ENCODE results near the gene IL17D. TPM values are rescaled to one million over a fixed set of nuclear protein-coding genes. Genes with fewer than 3 reads are reported as not detected.
"Not testable (repeated sequence)": the region's sequence is repeated elsewhere in the genome, so short reads cannot be mapped to it uniquely, and the experiment has no call there.

The IL17D gene, protein sequence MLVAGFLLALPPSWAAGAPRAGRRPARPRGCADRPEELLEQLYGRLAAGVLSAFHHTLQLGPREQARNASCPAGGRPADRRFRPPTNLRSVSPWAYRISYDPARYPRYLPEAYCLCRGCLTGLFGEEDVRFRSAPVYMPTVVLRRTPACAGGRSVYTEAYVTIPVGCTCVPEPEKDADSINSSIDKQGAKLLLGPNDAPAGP
- polyA plus RNA-seq = under 1 TPM; 0.30 to 0.66 (median 0.32) TPM

DNA sequence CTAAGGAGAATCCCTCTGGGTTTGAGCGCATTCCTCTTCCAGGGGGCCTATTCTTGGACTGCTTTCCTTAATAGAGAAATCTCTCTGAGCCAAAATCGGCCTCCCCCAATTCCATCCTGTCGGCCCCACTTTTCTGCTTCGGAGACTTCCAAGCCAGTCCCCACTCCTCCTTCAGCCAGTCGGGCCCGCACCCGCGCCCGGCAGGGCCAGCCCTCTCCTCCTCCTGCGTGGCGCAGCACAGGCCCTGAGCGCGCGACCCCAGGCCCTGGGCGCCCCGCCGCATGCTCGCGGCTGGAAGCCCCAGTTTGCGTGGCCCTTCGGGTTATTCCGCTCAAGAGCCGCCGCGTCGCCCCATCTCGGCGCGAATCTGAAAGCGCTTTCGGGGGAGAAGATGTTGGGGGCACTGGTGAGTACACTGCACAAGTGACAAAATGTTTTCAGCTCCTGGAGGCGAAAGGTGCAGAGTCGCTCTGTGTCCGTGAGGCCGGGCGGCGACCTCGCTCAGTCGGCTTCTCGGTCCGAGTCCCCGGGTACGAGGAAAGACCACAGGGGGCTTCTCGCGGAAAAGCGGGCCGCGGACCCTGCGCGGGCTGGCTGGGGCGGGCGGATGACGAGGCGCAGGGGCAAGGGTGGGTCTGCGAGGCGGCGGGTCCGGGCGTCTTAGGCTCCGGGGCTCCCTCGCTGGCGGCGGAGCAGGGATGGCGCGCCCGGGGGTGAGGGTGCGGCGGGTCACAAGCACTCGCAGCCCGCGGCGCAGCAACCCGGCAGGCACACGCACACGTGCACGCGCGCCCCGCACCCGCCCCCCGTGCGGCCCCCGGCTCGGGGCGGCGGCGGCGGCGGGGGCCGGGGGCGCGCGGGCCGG lies at the start of gene IL17D:
Gene IL17D (plus strand): TSS at position 785 of the 865 bp plus-strand sequence. CDS start 303 bp downstream, outside the sequence.
- Mint-ChIP-seq H3K27me3 (ENCODE audit: low read depth in 3 of 3) (peaks cover 7 to 20% (median 9%) of the 10 kb centered on the region in 3 donors), H3K9me3 (peaks cover 0 to 2% (median 0%) of the 10 kb centered on the region in 6 donors), H3K36me3 (no peaks in the 10 kb centered on the region), H3K4me1 (peaks cover 12 to 13% of the 10 kb centered on the region in 2 donors), H3K4me3 (peak within 1 kb of the TSS; percentile 83 to 93 (median 92)), H3K27ac (peak within 1 kb of the TSS in 5 of 6 donors; percentile 13 to 82 (median 60))
- DNase-seq = peak; percentile 37 to 47 (median 39)

DNA sequence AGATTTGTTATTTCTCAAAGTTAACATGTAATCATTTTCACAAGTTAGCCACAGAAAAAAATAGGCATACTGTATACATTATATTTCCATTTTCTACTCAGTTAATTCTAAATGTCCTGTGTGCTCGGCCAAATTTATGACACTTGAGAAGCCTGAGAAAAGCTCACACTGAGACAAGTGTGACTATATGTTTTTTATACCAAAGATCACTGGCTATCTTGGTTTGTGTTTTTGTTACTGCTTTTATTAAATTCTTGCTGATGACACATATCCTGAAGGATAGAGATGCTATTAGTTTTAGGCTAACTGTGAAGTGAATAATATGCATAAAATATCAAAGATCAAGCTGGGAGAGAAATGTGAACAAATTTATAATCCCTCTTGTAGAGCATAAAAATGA lies 49.3 kb upstream of the IL17D start:
- Mint-ChIP-seq H3K27me3 (ENCODE audit: low read depth in 3 of 3) (no peaks in the 10 kb centered on the region), H3K9me3 (no peaks in the 10 kb centered on the region), H3K36me3 (peaks cover 0 to 20% (median 3%) of the 10 kb centered on the region in 3 donors), H3K4me3 (no peak overlapping the region), H3K4me1 (peaks cover 0 to 4% of the 10 kb centered on the region in 2 donors), H3K27ac (no peak overlapping the region)
- DNase-seq = no peak

DNA sequence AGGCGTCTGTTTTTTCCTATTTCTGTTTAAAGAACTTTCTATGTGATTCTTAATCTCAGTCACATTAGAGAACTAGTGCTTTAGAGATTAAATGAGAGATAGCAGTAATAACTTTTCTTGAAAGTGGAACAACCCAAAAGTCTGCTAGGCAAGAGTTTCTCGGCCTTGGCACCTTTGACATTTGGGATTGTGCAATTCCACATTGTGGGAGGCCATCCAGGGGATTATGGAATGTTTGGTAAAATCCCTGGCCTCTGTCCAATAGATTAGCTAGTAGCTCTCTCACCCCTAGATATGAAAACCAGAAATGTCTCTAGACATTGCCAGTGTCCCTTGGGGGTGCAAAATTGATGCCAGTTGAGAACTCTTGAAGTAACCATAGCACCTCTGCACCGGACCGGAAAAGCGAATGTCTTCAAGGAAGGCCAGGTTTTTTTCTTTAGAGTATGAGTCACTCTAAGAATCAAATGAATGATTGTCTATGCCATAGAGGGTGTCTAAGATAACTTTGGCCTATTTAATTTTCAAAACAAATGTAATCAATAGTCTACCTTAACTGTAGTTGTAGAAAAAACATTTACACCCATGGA lies 45.0 kb upstream of the IL17D start:
- Mint-ChIP-seq H3K9me3 (no peaks in the 10 kb centered on the region), H3K36me3 (peaks cover 3 to 37% (median 9%) of the 10 kb centered on the region in 3 donors), H3K27ac (no peak overlapping the region)

DNA sequence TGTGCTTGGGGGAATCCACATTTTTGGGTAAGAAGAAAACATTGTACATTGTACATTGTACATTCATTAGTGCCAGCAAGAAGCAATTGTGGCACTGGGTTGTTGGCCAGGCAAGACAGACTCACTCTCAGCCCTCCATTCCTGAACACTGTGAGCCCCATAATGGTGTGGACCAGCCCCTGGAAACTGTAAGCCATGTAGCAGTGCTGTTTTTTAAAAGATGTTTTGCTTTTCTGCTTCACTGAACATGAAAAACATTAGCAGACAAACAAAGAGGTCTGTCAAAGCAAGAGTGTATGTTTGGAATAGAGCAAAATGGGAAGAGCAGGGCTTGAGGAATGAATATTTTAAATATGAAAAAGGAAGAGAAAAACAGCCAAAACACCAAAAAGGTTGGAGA lies 39.1 kb upstream of the IL17D start:
- Mint-ChIP-seq H3K27me3 (ENCODE audit: low read depth in 3 of 3) (peaks cover 0 to 1% (median 1%) of the 10 kb centered on the region in 3 donors), H3K36me3 (peaks cover 3 to 31% (median 14%) of the 10 kb centered on the region in 3 donors), H3K4me1 (no peaks in the 10 kb centered on the region), H3K27ac (no peak overlapping the region), H3K4me3 (no peak overlapping the region), H3K9me3 (no peaks in the 10 kb centered on the region)
- DNase-seq = no peak

More for the DNA sequence above, 45.0 kb upstream of the IL17D start:
- Mint-ChIP-seq H3K27me3 (ENCODE audit: low read depth in 3 of 3) (no peaks in the 10 kb centered on the region), H3K4me1 (no peaks in the 10 kb centered on the region), H3K4me3 (no peak overlapping the region)
- DNase-seq = no peak

DNA sequence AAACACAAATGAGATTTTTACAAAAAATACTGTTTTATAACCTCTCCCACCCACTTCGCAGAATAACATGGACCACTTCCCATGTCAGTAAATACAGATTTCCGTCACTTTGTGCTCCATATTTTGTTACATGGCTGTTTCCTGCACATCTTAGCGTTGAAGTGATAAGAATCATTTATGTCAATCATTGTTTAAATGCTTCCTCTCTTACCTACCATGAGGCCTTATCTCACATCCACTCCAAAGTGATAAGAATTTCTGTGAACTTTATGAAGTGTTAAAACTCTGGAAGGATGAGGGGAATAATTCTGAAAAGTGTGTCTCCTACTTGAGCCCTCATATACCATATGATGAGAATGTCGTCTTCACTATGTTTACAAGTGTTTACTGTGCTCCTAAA lies 36.6 kb upstream of the IL17D start:
- Mint-ChIP-seq H3K27me3 (ENCODE audit: low read depth in 3 of 3) (peaks cover 0 to 4% (median 2%) of the 10 kb centered on the region in 3 donors), H3K9me3 (no peaks in the 10 kb centered on the region), H3K4me1 (peaks cover 0 to 4% of the 10 kb centered on the region in 2 donors), H3K4me3 (no peak overlapping the region), H3K27ac (no peak overlapping the region), H3K36me3 (peaks cover 0 to 20% (median 9%) of the 10 kb centered on the region in 3 donors)
- no peak for DNase-seq

DNA sequence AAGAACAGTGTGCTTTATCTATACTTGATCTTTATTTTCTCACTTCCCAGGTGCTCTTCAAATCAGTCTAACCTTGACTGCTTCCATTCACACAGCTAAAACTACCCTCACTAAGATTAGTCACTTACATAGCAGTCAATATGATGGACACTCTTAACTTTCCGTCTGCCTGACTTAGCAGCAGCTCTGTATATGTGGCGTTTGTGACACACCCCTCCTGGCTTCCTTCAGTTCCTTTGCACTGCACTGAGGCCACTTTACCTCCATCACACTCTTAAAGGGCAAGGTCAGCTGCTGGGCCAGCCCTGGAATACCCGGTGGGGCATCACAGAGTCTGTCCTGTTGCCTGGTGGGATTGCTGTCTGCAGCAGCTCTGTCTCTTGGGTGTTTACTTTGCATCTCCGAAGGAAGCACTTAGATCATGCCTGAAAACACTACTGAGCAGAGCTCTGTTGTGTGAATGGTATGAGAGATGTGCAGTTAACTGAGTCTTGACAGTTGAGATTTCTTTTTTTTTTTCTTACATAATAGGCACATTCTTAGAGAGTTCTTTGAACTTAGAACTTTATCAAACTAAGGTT lies 35.6 kb upstream of the IL17D start:
- H3K4me3 Mint-ChIP-seq = no peak overlapping the region

DNA sequence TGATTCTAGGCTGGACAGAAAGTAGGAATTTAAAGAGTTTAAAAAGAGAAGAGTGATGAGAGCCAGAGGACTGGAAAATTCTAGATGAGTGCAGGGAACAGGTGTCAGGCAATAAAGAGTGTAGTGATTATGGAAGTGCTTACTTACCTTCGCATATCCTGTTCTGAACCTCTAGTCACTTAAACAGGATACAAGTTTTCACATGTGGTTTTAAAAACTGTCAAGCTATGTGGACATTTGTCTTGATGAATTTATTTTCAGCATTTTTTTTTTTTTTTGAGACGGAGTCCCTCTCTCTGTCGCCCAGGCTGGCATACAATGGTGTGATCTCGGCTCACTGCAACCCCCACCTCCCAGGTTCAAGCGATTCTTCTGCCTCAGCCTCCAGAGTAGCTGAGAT lies 34.3 kb upstream of the IL17D start:
- Mint-ChIP-seq H3K36me3 (peaks cover 6 to 22% (median 16%) of the 10 kb centered on the region in 3 donors), H3K4me3 (no peak overlapping the region)

More for the DNA sequence above, 35.6 kb upstream of the IL17D start:
- Mint-ChIP-seq H3K36me3 (peaks cover 0 to 20% (median 9%) of the 10 kb centered on the region in 3 donors), H3K4me1 (peaks cover 0 to 4% of the 10 kb centered on the region in 2 donors), H3K27me3 (ENCODE audit: low read depth in 3 of 3) (peaks cover 0 to 4% (median 2%) of the 10 kb centered on the region in 3 donors), H3K27ac (no peak overlapping the region), H3K9me3 (no peaks in the 10 kb centered on the region)
- DNase-seq = peak in 2 of 3 donors; percentile 7 to 27

DNA sequence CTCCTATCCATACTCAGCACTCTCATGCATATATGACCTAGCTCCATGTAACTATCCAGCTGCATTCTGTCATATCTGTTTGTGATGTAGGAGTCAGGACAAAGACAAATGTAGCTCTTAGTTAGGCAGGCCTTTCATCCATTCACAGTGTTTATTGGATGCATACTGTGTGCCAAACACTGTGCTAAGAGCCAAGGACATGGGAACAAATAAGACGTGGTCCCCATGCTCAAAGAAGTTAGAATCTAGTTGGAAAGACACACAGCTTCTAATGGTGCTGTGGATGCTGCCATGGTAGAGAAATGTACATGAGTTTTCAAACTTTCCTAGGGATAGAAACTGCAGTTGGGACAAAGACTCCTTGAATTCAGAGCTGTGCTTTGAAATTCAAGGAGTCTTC lies 31.7 kb upstream of the IL17D start:
- no peak overlapping the region for H3K4me3 Mint-ChIP-seq
- H3K4me1 Mint-ChIP-seq = peaks cover 0 to 4% of the 10 kb centered on the region in 2 donors
- DNase-seq = no peak
- H3K27ac Mint-ChIP-seq = no peak overlapping the region
- H3K36me3 Mint-ChIP-seq = peaks cover 7 to 22% (median 16%) of the 10 kb centered on the region in 3 donors
- H3K9me3 Mint-ChIP-seq = no peaks in the 10 kb centered on the region
- H3K27me3 Mint-ChIP-seq (ENCODE audit: low read depth in 3 of 3) = peaks cover 0 to 4% (median 2%) of the 10 kb centered on the region in 3 donors

More for the DNA sequence above, 34.3 kb upstream of the IL17D start:
- peak overlapping the region in 1 of 6 donors; percentile 42 for H3K27ac Mint-ChIP-seq
- peak; percentile 53 to 69 (median 57) for DNase-seq
- peaks cover 0 to 4% of the 10 kb centered on the region in 2 donors for H3K4me1 Mint-ChIP-seq
- no peaks in the 10 kb centered on the region for H3K9me3 Mint-ChIP-seq
- H3K27me3 Mint-ChIP-seq (ENCODE audit: low read depth in 3 of 3) = peaks cover 0 to 4% (median 2%) of the 10 kb centered on the region in 3 donors

DNA sequence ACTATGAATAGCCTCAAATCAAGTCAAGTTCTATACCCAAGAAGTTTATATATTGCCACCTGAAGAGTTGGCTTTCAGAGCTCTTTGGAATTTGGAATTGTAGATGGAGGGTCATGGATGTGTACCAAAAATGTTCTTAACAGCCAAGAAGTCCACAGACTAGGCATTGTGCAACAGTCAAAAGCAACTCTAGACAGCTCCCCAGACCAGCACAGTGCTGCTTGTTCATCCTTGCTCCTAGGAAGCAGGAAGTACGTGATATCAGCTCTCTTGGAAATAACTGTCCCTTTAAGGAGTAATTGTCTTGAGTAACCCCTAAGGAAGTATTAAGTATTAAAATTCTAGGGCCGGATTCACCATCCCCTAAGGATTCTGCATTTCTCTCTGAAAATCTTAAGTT lies 30.7 kb upstream of the IL17D start:
- Mint-ChIP-seq H3K36me3 (peaks cover 7 to 22% (median 21%) of the 10 kb centered on the region in 3 donors), H3K27me3 (ENCODE audit: low read depth in 3 of 3) (peaks cover 0 to 4% (median 2%) of the 10 kb centered on the region in 3 donors), H3K4me3 (no peak overlapping the region), H3K4me1 (peaks cover 0 to 4% of the 10 kb centered on the region in 2 donors), H3K9me3 (no peaks in the 10 kb centered on the region), H3K27ac (no peak overlapping the region)
- no peak for DNase-seq

DNA sequence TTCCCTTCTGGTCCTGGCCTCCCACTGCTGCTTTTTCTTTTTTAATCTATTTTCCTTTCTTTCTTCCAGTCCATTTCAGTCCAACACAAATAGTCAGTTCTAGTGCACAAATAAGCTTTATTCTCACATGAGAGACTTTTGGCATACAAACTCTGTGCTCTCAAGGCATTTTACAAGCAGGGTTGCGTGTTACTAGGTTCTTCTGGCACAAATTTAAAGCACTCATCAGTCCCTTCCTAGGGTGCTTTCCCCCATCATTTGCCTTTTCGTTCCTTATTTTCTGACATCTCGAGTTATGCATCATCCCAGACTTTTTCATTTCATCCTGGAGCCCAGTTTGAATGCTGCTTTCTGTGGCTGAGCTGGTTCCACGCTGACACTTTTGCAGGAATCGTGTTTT lies 29.8 kb upstream of the IL17D start:
- peaks cover 7 to 22% (median 21%) of the 10 kb centered on the region in 3 donors for H3K36me3 Mint-ChIP-seq

DNA sequence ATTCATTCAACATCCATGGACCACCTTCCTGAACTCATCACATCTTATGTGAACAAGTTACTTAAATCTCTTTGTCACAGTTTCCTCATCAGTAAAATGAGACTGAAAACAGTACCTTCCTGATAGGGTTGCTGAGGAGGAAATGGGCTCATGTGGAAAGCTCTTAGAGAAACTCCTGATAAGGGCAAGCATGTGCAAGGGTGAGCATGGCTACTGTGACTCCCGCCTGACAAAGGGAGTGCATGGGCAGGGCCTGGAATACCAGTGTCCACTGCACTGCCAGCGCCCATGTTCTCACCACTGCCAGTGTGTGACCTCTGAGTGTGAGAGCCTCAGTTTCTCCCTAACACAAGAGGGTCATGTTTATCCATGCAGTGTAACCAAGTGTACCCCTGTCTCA lies 27.3 kb upstream of the IL17D start:
- H3K27ac Mint-ChIP-seq = peak overlapping the region in 1 of 6 donors; percentile 12
- H3K4me1 Mint-ChIP-seq = no peaks in the 10 kb centered on the region
- H3K27me3 Mint-ChIP-seq (ENCODE audit: low read depth in 3 of 3) = no peaks in the 10 kb centered on the region
- H3K9me3 Mint-ChIP-seq = no peaks in the 10 kb centered on the region
- no peak overlapping the region for H3K4me3 Mint-ChIP-seq
- DNase-seq = no peak
- peaks cover 7 to 22% (median 16%) of the 10 kb centered on the region in 3 donors for H3K36me3 Mint-ChIP-seq

More for the DNA sequence above, 29.8 kb upstream of the IL17D start:
- no peaks in the 10 kb centered on the region for H3K9me3 Mint-ChIP-seq
- peaks cover 0 to 4% (median 2%) of the 10 kb centered on the region in 3 donors for H3K27me3 Mint-ChIP-seq (ENCODE audit: low read depth in 3 of 3)
- H3K4me3 Mint-ChIP-seq = no peak overlapping the region
- H3K27ac Mint-ChIP-seq = no peak overlapping the region
- DNase-seq = no peak
- H3K4me1 Mint-ChIP-seq = peaks cover 0 to 4% of the 10 kb centered on the region in 2 donors

DNA sequence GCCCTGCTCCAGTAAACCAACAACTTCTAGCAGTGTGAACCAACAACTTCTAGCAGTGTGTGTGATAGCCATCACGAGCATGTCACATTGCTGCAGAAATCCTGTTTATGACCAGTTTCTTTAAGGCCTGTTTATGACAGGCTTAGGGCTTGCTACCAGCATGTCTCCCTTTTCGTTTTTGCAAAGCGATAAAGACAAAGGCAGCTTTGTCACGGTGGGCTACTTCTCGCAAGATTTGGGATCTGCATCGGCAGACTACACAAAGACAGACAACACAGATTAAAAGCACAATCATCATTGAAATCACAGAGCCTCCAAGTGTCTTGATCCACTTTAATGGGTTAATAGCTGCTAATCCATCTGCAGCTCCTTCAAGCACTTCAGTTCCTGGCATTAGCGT lies 24.9 kb upstream of the IL17D start:
- not testable (repeated sequence) for H3K9me3 Mint-ChIP-seq; H3K4me3 Mint-ChIP-seq; H3K4me1 Mint-ChIP-seq; H3K27me3 Mint-ChIP-seq (ENCODE audit: low read depth in 3 of 3); H3K27ac Mint-ChIP-seq; DNase-seq
- peaks cover 6 to 15% (median 10%) of the 10 kb centered on the region in 3 donors for H3K36me3 Mint-ChIP-seq

DNA sequence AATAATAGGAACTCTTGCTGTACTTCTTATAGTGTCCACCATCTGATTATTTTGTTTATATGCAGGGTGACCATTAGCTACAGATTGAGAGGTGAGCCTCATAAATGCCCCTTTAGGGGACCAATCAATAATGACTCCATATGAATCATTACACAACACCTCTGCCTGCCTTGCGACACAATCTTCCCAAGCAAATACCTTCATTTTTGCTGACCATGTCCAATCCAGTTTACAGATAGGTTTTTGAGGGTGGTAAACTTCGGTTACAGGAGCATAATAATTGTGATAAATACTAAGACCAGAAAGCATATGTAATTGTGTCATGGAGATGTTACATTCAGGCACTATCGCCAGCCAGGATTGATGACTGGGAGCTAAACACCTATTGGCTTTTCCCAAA lies 23.6 kb upstream of the IL17D start:
- no peak overlapping the region for H3K4me3 Mint-ChIP-seq
- no peak overlapping the region for H3K27ac Mint-ChIP-seq
- H3K36me3 Mint-ChIP-seq = peaks cover 0 to 18% (median 4%) of the 10 kb centered on the region in 3 donors
- DNase-seq = no peak
- no peaks in the 10 kb centered on the region for H3K9me3 Mint-ChIP-seq
- H3K27me3 Mint-ChIP-seq (ENCODE audit: low read depth in 3 of 3) = no peaks in the 10 kb centered on the region
- H3K4me1 Mint-ChIP-seq = no peaks in the 10 kb centered on the region
